ENCODE results near the gene ATP8B3.

GRCh38 chr19:1742989-1743696, 68.9 kb downstream of the ATP8B3 start:
- TF ChIP-seq, protein P1, sequence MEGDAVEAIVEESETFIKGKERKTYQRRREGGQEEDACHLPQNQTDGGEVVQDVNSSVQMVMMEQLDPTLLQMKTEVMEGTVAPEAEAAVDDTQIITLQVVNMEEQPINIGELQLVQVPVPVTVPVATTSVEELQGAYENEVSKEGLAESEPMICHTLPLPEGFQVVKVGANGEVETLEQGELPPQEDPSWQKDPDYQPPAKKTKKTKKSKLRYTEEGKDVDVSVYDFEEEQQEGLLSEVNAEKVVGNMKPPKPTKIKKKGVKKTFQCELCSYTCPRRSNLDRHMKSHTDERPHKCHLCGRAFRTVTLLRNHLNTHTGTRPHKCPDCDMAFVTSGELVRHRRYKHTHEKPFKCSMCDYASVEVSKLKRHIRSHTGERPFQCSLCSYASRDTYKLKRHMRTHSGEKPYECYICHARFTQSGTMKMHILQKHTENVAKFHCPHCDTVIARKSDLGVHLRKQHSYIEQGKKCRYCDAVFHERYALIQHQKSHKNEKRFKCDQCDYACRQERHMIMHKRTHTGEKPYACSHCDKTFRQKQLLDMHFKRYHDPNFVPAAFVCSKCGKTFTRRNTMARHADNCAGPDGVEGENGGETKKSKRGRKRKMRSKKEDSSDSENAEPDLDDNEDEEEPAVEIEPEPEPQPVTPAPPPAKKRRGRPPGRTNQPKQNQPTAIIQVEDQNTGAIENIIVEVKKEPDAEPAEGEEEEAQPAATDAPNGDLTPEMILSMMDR (IDR thresholded peaks at IDR 0.05; ENCODE audit: insufficient read depth, low read depth, low read length) = no peak
- no peak for TF ChIP-seq EZH2 (IDR thresholded peaks at IDR 0.05; ENCODE audit: insufficient read depth, low read length)
